CD1c-positive myeloid dendritic cell (primary cell): ENCODE results near the gene DENND1C.

Experiments
- DNase-seq: peaks from one replicate; pipeline ENCODE4 v3.0.0-alpha.2; 2016; ENCODE audit errors: extremely low spot score

The DENND1C gene

GRCh38 chr19:6481541-6482342, at the start of gene DENND1C:
TSS of gene DENND1C (minus strand) at chr19:6481787. CDS start at chr19:6481695, 92 bp downstream.
- peak; percentile 57 for DNase-seq

- peak; percentile 90 for DNase-seq
These were observed 49.0 kb upstream of the DENND1C start, which contains the start of gene TNFSF9 for GRCh38 chr19:6530386-6531162. TSS of gene TNFSF9 (plus strand) at chr19:6531026. CDS start at chr19:6531037, 11 bp downstream.

GRCh38 chr19:6529937-6530385, 48.4 kb upstream of the DENND1C start:
- no peak for DNase-seq

GRCh38 chr19:6529351-6529750, 47.8 kb upstream of the DENND1C start:
- no peak for DNase-seq

GRCh38 chr19:6528544-6529121, 47.0 kb upstream of the DENND1C start:
- DNase-seq, result peak; percentile 86

GRCh38 chr19:6527893-6528543, 46.4 kb upstream of the DENND1C start:
- DNase-seq, result no peak

GRCh38 chr19:6524311-6524710, 42.7 kb upstream of the DENND1C start:
- DNase-seq, result no peak

GRCh38 chr19:6522712-6523111, 41.1 kb upstream of the DENND1C start:
- DNase-seq, result no peak

- peak; percentile 83 for DNase-seq
These were observed 40.4 kb upstream of the DENND1C start for GRCh38 chr19:6521718-6522646.

GRCh38 chr19:6519289-6519688, 37.7 kb upstream of the DENND1C start:
- DNase-seq, result no peak

- DNase-seq, result peak; percentile 30
These were observed 36.7 kb upstream of the DENND1C start for GRCh38 chr19:6518145-6518911.

GRCh38 chr19:6516659-6517291, 35.2 kb upstream of the DENND1C start:
- peak; percentile 94 for DNase-seq

GRCh38 chr19:6516018-6516658, 34.6 kb upstream of the DENND1C start:
- peak; percentile 95 for DNase-seq

GRCh38 chr19:6514926-6515544, 33.4 kb upstream of the DENND1C start:
- DNase-seq, result no peak

GRCh38 chr19:6514089-6514488, 32.5 kb upstream of the DENND1C start:
- DNase-seq, result no peak

GRCh38 chr19:6510618-6511017, 29.0 kb upstream of the DENND1C start:
- DNase-seq, result no peak

GRCh38 chr19:6509118-6509971, 27.8 kb upstream of the DENND1C start:
- DNase-seq, result no peak
